Measurements from ENCODE around the gene UPF1.

- no peak for TF ChIP-seq ZFP30 (CRISPR knock-in tag; IDR thresholded peaks at IDR 0.05)
- no peak for TF ChIP-seq PATZ1 (CRISPR knock-in tag; IDR thresholded peaks at IDR 0.05; ENCODE audit: borderline replicate concordance)
- TF ChIP-seq ISL1 (CRISPR knock-in tag; IDR thresholded peaks at IDR 0.05), result no peak
- no peak for TF ChIP-seq ZNF8 (CRISPR knock-in tag; IDR thresholded peaks at IDR 0.05)
- no peak for TF ChIP-seq ZC3H10 (CRISPR knock-in tag; IDR thresholded peaks at IDR 0.05)
- TF ChIP-seq RARB (CRISPR knock-in tag; IDR thresholded peaks at IDR 0.05), result no peak
- TF ChIP-seq ARNTL (CRISPR knock-in tag; IDR thresholded peaks at IDR 0.05; ENCODE audit: borderline replicate concordance, low read depth), result no peak
- TF ChIP-seq CSDC2 (CRISPR knock-in tag; IDR thresholded peaks at IDR 0.05), result no peak
- no peak for TF ChIP-seq ZNF565 (CRISPR knock-in tag; conservative IDR thresholded peaks at IDR 0.05; ENCODE audit: low read depth)
- no peak for TF ChIP-seq CREB5 (CRISPR knock-in tag; IDR thresholded peaks at IDR 0.05; ENCODE audit: low read depth)
- no peak for TF ChIP-seq TOX (CRISPR knock-in tag; IDR thresholded peaks at IDR 0.05; ENCODE audit: borderline replicate concordance)
- no peak for TF ChIP-seq TCF4 (CRISPR knock-in tag; IDR thresholded peaks at IDR 0.05; ENCODE audit: borderline replicate concordance)
Observed at GRCh38 chr19:18898607-18899408, 67.0 kb downstream of the UPF1 start.

Measured in SK-N-SH treated with all-trans-retinoic acid at 6 μM for 48 hours (cell line).